AG04450 (cell line): ENCODE data around the gene TBC1D7. TPM values are rescaled to one million over a fixed set of nuclear protein-coding genes. Genes with fewer than 3 reads are reported as not detected.

ENCODE experiments used
- CTCF ChIA-PET: fragments of 300-600, 350-600 bp; formaldehyde crosslinking; extraction: SDS; loops from one replicate; lab custom pipeline; 2022; ENCODE audit warnings: antibody characterized with exemption, inconsistent platforms; lab: Charles Lee
- POLR2A ChIA-PET: fragments of 350-600 bp; formaldehyde crosslinking; extraction: SDS; loops from one replicate; lab custom pipeline; 2021; ENCODE audit warnings: antibody characterized with exemption, inconsistent platforms; lab: Yijun Ruan, JAX
- DNase-seq: peaks from one replicate; pipeline ENCODE4 v3.0.0-alpha.2; 2011; ENCODE audit warnings: low read depth, low spot score
- H3K27ac ChIP-seq: one replicate; pipeline ENCODE4 v1.5.1; 2012; ENCODE audit warnings: low read depth, low read length, control low read depth
- H3K27me3 ChIP-seq: one replicate; pipeline ENCODE4 v1.6.0; 2012; ENCODE audit warnings: low read length; ENCODE audit not compliant: control insufficient read depth, insufficient read depth
- H3K4me3 ChIP-seq: 2 replicates; pipeline ENCODE4 v1.5.1; 2011; ENCODE audit warnings: mild to moderate bottlenecking, low read depth, low read length, control low read depth
- H3K9me3 ChIP-seq: 2 replicates; pipeline ENCODE4 v1.5.1; 2012; ENCODE audit warnings: low read length; ENCODE audit not compliant: control insufficient read depth, insufficient read depth
- polyA plus RNA-seq: library from polyadenylated mRNA; depleted of rRNA; stranded (reverse); fragments of >200 nt; gene quantifications from 2 replicates; pipeline ENCODE4 v1.2.3, GENCODE V29; 2011
- TF ChIP-seq, protein P1 (sequence below): IDR thresholded peaks from 2 replicates; pipeline ENCODE4 v1.5.1; 2011; ENCODE audit warnings: low read depth, low read length, control low read depth, inconsistent platforms

Gene TBC1D7
- polyA plus RNA-seq, 1 experiment, result 37.6 TPM

DNA sequence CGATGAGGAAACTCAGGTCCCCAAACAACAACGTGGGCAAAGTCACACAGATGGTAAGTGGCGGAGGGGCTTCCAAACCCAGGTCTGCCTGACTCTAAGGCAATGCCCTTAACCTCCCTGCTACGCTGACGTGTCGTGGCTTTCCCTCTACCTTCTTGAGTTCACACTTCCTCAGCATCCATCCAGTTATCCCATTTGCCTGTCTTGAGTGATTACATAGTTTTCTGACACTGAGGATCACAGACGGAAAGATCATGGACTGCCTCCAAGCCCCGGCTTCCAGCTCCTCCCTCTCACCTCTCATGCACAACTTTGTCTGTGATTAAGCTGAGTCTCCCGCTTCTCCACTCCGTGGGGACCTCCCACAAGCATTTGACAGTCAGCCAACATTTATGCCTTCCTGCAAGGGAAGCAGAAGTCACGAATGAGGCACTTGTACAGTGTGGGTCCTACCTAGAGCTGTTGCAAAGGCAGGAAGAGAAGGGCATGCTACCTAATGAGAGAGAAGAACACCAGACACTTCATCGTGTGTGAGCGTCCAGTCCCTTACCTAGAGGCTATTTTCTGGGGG, 33.8 kb downstream of the TBC1D7 start:
- TF ChIP-seq, protein P1, sequence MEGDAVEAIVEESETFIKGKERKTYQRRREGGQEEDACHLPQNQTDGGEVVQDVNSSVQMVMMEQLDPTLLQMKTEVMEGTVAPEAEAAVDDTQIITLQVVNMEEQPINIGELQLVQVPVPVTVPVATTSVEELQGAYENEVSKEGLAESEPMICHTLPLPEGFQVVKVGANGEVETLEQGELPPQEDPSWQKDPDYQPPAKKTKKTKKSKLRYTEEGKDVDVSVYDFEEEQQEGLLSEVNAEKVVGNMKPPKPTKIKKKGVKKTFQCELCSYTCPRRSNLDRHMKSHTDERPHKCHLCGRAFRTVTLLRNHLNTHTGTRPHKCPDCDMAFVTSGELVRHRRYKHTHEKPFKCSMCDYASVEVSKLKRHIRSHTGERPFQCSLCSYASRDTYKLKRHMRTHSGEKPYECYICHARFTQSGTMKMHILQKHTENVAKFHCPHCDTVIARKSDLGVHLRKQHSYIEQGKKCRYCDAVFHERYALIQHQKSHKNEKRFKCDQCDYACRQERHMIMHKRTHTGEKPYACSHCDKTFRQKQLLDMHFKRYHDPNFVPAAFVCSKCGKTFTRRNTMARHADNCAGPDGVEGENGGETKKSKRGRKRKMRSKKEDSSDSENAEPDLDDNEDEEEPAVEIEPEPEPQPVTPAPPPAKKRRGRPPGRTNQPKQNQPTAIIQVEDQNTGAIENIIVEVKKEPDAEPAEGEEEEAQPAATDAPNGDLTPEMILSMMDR, result no peak
- Histone ChIP-seq H3K9me3 (no peaks in the 10 kb centered on the region), H3K27me3 (no peaks in the 10 kb centered on the region), H3K4me3 (no peak overlapping the region), H3K27ac (no peak overlapping the region)
- DNase-seq, result no peak
- ChIA-PET POLR2A (no interaction called here), CTCF (interaction anchor here (0.6 kb wide), 1 partner anchor 99 kb away, joined by 5 read pairs; no protein-coding TSS in a partner anchor)

DNA sequence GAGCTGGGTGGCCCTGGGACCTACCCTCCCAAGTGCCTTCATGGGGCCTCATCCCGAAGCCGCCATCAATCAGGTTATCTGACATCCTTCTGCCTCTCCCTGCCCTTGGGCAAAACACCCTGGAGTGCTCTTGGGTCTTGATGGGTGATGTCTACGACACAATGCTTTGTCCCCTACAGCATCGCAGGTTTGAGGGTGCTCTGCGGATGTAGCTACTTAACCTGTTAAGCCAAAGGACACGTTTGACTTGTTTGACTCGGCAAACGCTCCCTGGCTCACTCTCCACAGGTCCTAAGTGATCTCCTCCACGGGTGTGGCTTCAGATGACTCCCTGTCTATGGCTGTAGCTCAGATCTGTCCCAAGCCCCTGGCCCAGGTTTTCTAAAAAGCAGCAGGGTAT, 35.6 kb downstream of the TBC1D7 start:
- peaks cover 9% of the 10 kb centered on the region for H3K9me3 ChIP-seq
- H3K4me3 ChIP-seq, result no peak overlapping the region
- ChIA-PET POLR2A (no interaction called here), CTCF (no interaction called here)
- no peaks in the 10 kb centered on the region for H3K27me3 ChIP-seq
- TF ChIP-seq, protein P1, result no peak
- H3K27ac ChIP-seq, result no peak overlapping the region
- no peak for DNase-seq

DNA sequence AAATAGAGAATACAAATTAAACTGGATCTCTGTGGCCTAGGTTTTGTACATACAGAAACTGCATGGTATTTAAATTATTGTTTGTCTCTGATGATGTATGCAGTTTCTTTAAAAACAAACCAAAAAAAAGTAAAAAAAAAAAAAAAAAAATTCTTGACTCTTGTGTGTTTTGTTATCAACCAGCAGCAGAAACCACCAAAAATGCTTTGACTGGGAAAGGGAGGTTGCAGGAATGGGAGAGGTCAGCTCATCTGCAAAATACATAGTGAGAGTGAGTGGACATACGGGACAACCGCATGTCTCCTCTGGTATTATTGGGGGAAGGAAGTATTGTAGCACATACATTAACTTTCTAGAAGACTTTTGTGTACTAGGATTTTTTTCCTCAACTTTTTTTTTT, 38.0 kb downstream of the TBC1D7 start:
- Histone ChIP-seq H3K27me3 (no peaks in the 10 kb centered on the region), H3K4me3 (no peak overlapping the region), H3K9me3 (peaks cover 21% of the 10 kb centered on the region), H3K27ac (no peak overlapping the region)
- TF ChIP-seq, protein P1, result no peak
- DNase-seq, result no peak
- ChIA-PET POLR2A (no interaction called here), CTCF (no interaction called here)

- Histone ChIP-seq H3K27me3 (no peaks in the 10 kb centered on the region), H3K9me3 (peaks cover 21% of the 10 kb centered on the region), H3K4me3 (no peak overlapping the region), H3K27ac (no peak overlapping the region)
- TF ChIP-seq, protein P1, result no peak
- CTCF ChIA-PET, result no interaction called here
- POLR2A ChIA-PET, result no interaction called here
- no peak for DNase-seq
Measured at GRCh38 chr6:13289789-13290318, 38.5 kb downstream of the TBC1D7 start.

DNA sequence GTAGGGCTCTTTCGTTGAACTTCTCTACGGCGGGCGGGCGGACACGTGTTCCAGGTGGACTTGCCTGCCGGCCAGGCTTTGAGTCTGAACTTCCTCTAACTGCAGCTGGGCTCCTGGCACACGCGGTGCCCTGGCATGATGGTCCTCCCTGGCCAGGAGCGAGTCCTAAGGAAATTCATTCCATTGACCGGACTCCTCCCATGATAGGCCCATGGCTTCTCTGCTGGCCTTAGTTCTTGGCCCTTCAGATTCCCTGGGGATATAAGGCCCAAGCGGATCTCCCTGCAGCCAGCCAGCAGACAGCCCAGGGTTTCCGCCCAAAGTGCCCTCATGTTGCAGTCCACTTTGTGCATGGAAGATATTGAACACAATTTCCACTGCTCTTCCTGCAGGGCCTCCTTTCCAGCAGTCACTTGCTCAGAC, 39.4 kb downstream of the TBC1D7 start:
- no peak for DNase-seq
- ChIA-PET POLR2A (no interaction called here), CTCF (no interaction called here)
- no peak overlapping the region for H3K4me3 ChIP-seq
- H3K9me3 ChIP-seq, result peaks cover 21% of the 10 kb centered on the region
- no peak overlapping the region for H3K27ac ChIP-seq
- TF ChIP-seq, protein P1, result no peak
- no peaks in the 10 kb centered on the region for H3K27me3 ChIP-seq
